ENCODE data around the gene EPS8.

GRCh38 chr12:15731940-15732339 lies 57.2 kb downstream of the EPS8 start:
- TF ChIP-seq CTCF (IDR thresholded peaks at IDR 0.05) (no peak), POLR2A (IDR thresholded peaks at IDR 0.05) (no peak)

All from adrenal gland (tissue), 5 donors.